ENCODE data around the gene GTF3C1. TPM values are rescaled to one million over a fixed set of nuclear protein-coding genes. Genes with fewer than 3 reads are reported as not detected.

GTF3C1 gene
- total RNA-seq, 1 experiment from 2014 or later = 121 TPM

- BruUV-seq (replicated peaks) = TSS peak; percentile 47
- H3K36me3 ChIP-seq (ENCODE audit: control insufficient read depth, insufficient read depth, low read length) = no peaks in the 10 kb centered on the region; the same call in 1 of the 2 replicates
- no peak for DNase-seq (ENCODE audit: low read depth, low spot score)
- in situ Hi-C loops (cut with HindIII; ENCODE audit: low pct_unique_long_range_greater_than_20kb, low sequenced_read_pairs) = no loop called here
- no peak overlapping the region for H3K4me3 ChIP-seq (ENCODE audit: low read depth in 2 of 2, low read length in 2 of 2)
- H3K9me3 ChIP-seq (ENCODE audit: control insufficient read depth, insufficient read depth, low read depth, low read length) = no peaks in the 10 kb centered on the region
- intact Hi-C loops (cut with micrococcal nuclease; ENCODE audit: unreplicated experiment) = no loop called here
- no peak for ATAC-seq
- no peak for TF ChIP-seq POLR2AphosphoS5 (IDR thresholded peaks at IDR 0.05; ENCODE audit: low read depth, low read length)
- TF ChIP-seq TCF7L2 (IDR thresholded peaks at IDR 0.05; ENCODE audit: low read depth, low read length) = no peak
- TF ChIP-seq REST (IDR thresholded peaks at IDR 0.05; ENCODE audit: insufficient read depth in 1 of 2, low read depth in 2 of 2, low read length in 1 of 2) = no peak
- no peak for TF ChIP-seq CTCF (IDR thresholded peaks at IDR 0.05)
- TF ChIP-seq SIN3A (IDR thresholded peaks at IDR 0.05; ENCODE audit: borderline replicate concordance, insufficient read depth, low read depth, low read length) = no peak
- no peak overlapping the region for H3K27ac ChIP-seq (ENCODE audit: low read length)
- POLR2A ChIA-PET = no interaction called here
- CTCF ChIA-PET = no interaction called here
- no peaks in the 10 kb centered on the region for H3K4me1 ChIP-seq (ENCODE audit: control insufficient read depth, insufficient read depth, low read length)
- H3K27me3 ChIP-seq (ENCODE audit: control insufficient read depth, insufficient read depth, low read length) = no peaks in the 10 kb centered on the region
These were observed 88.8 kb downstream of the GTF3C1 start for GRCh38 chr16:27460663-27461482.

GRCh38 chr16:27460213-27460612 lies 89.5 kb downstream of the GTF3C1 start:
- H3K27ac ChIP-seq (ENCODE audit: low read length) = no peak overlapping the region
- no peaks in the 10 kb centered on the region for H3K4me1 ChIP-seq (ENCODE audit: control insufficient read depth, insufficient read depth, low read length)
- H3K9me3 ChIP-seq (ENCODE audit: control insufficient read depth, insufficient read depth, low read depth, low read length) = no peaks in the 10 kb centered on the region
- no peak for ATAC-seq
- intact Hi-C loops (cut with micrococcal nuclease; ENCODE audit: unreplicated experiment) (no loop called here), in situ Hi-C loops (cut with HindIII; ENCODE audit: low pct_unique_long_range_greater_than_20kb, low sequenced_read_pairs) (no loop called here)
- H3K36me3 ChIP-seq (ENCODE audit: control insufficient read depth, insufficient read depth, low read length) = no peaks in the 10 kb centered on the region; the same call in 1 of the 2 replicates
- no peak for DNase-seq (ENCODE audit: low read depth, low spot score)
- TF ChIP-seq TCF7L2 (IDR thresholded peaks at IDR 0.05; ENCODE audit: low read depth, low read length) (no peak), REST (IDR thresholded peaks at IDR 0.05; ENCODE audit: insufficient read depth in 1 of 2, low read depth in 2 of 2, low read length in 1 of 2) (no peak)
- H3K4me3 ChIP-seq (ENCODE audit: low read depth in 2 of 2, low read length in 2 of 2) = no peak overlapping the region
- BruUV-seq (replicated peaks) = no TSS peak
- ChIA-PET CTCF (no interaction called here), POLR2A (no interaction called here)
- no peaks in the 10 kb centered on the region for H3K27me3 ChIP-seq (ENCODE audit: control insufficient read depth, insufficient read depth, low read length)

All from Panc1 (cell line).